Heart left ventricle (tissue), 16 donors: Measurements from ENCODE around the gene BRMS1. TPM values are rescaled to one million over a fixed set of nuclear protein-coding genes. Genes with fewer than 3 reads are reported as not detected.

Experiments
- ATAC-seq, 4 donors: fragments of 200-7000 bp; cut with Tn5 transposase; one replicate each; pipeline ENCODE4 v1.9.1; 2020 to 2022; ENCODE audit warnings: moderate library complexity in 4 of 4, mild to moderate bottlenecking in 3 of 4, moderate number of reproducible peaks in 1 of 4
- DNase-seq, 5 donors: peaks; one replicate each; pipeline ENCODE4 v3.0.0-alpha.2; 2020
- H3K27ac ChIP-seq, 12 donors: fragments of 200-600 bp; sonication (generic) in 4 of 12; one replicate each; pipeline versions ENCODE4 v1.5.0 to v1.8.0; 2016 to 2022; ENCODE audit warnings: mild to moderate bottlenecking in 2 of 12
- H3K27me3 ChIP-seq, 9 donors: fragments of 200-600 bp; sonication (generic) in 2 of 9; one replicate each; pipeline versions ENCODE4 v1.5.1 to v1.8.0; 2016 to 2022; ENCODE audit warnings: mild to moderate bottlenecking in 3 of 9
- H3K36me3 ChIP-seq, 9 donors: fragments of 200-600 bp; sonication (generic) in 2 of 9; one replicate each; pipeline versions ENCODE4 v1.5.0 to v1.8.0; 2018 to 2022; ENCODE audit warnings: mild to moderate bottlenecking in 2 of 9
- H3K4me1 ChIP-seq, 12 donors: fragments of 200-600 bp; sonication (generic) in 4 of 12; one replicate each; pipeline versions ENCODE4 v1.5.0 to v1.8.0; 2016 to 2022; ENCODE audit warnings: mild to moderate bottlenecking in 3 of 12
- H3K4me3 ChIP-seq, 12 donors: fragments of 200-600 bp; sonication (generic) in 4 of 12; one replicate each; pipeline versions ENCODE4 v1.5.0 to v1.8.0; 2017 to 2022; ENCODE audit warnings: mild to moderate bottlenecking in 9 of 12, moderate library complexity in 4 of 12
- H3K9me3 ChIP-seq, 12 donors: fragments of 200-600 bp; sonication (generic) in 4 of 12; one replicate each; pipeline versions ENCODE4 v1.5.0 to v1.8.0; 2016 to 2022; ENCODE audit warnings: mild to moderate bottlenecking in 1 of 12
- POLR2A ChIP-seq, 2 donors: fragments of 450-650 bp; IDR thresholded peaks; one replicate each; pipeline ENCODE4 v1.6.1; 2017; ENCODE audit warnings: antibody characterized with exemption in 2 of 2, mild to moderate bottlenecking in 2 of 2, moderate library complexity in 2 of 2
- WGBS, 4 donors: extraction: QIAGEN DNeasy Blood & Tissue Kit in 2 of 4; methylation state at CpG; one replicate each; pipeline versions ENCODE4 v1.1.5 to v1.1.7; 2013 to 2018; 5-methylcytosine and 5-hydroxymethylcytosine counted together
- intact Hi-C, 10 donors: fragments of 100-400 bp; cut with DNase I; formaldehyde crosslinking; loops; one replicate each; pipeline versions ENCODE4 v1.11.1 to v1.14.2; 2022
- polyA plus RNA-seq, 2 donors: library from polyadenylated mRNA; stranded (reverse); fragments of 200-250 nt; gene quantifications; one replicate each; pipeline ENCODE4 v1.2.3, GENCODE V29; 2013
- total RNA-seq, 9 donors: library from RNA; depleted of rRNA in 2 of 9; stranded (reverse); fragments of >200 nt in 2 of 9; fragmentation: NEBNext Ultra II Directional in 3 of 9; extraction: Animal tissue kit (Norgen Biotek cat#: 25700) in 3 of 9; gene quantifications; one replicate each; pipeline versions ENCODE4 v1.1.0 to v1.2.4, GENCODE V29; 2016 to 2023
- TF ChIP-seq, protein P1 (sequence below), 12 donors: fragments of 200-600 bp; sonication (generic) in 4 of 12; IDR thresholded peaks; one replicate each; pipeline versions ENCODE4 v1.5.0 to v1.8.0; 2018 to 2022; ENCODE audit warnings: antibody characterized with exemption in 12 of 12, mild to moderate bottlenecking in 5 of 12
- donor health status: ischemic (EF 13 %, LVEDD 7.1; RV severe dilation, severe dysfunction).
- donor health status: healthy with polysubstance abuse.
- donor health status: DM: no; HTN: yes; CAD: no.
- donor health status: DM: no; HTN: no; CAD: no.
- donor health status: ischemic (EF 25% LVEDD 6.9; RV normal size, moderate dysfunction).
- donor health status: ischemic (EF 25% LVEDD 5.7; RV mildly dilated, moderate dysfunction).
- donor health status: healthy.
- donor health status: DM: yes; HTN: yes; CAD: no.
- donor health status: ischemic (EF 35%, LVEDD 5.7; RV mildly dilated, moderate dysfunction).
- donor health status: nonischemic (EF 11% LVEDD 7.7; RV severe dilation, severe dysfunction).
- donor health status: DM: yes; HTN: yes; CAD: no.
- donor health status: PGD.
- donor health status: ischemic (EF 29% LVEDD 5.4; RV normal size, mild dysfunction).
- donor health status: nonischemic (EF 23%, LVEDD 6.1; RV moderate dilation, normal function).

Gene BRMS1
- total and polyA plus RNA-seq, 11 donors, result 9.7 to 77.4 (median 22.7) TPM

DNA sequence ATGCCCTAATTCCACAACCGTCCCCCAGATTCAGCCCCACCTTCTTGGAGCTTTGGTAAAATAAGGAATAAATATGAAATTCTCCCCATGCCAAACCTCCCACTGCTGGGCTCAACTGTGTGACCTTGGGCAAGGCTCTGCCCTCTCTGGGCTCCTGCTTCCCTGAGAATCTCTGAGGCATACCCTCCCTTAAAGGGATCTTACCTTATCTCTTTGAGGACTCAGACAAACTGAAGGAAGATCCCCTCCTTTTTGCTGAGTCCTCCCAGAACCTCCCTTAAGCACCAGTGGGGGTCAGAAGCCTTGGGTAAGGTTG is 30.8 kb downstream of the BRMS1 start:
- 67 to 88% (median 81%) methylated on average over 1 of the region's 1 CpG for WGBS, 4 donors
- intact Hi-C loops, result loop anchor here in 8 of 10 donors (5.0 kb wide), 3 partner anchors 33 to 363 kb away; partner anchors contain the start of genes B4GAT1 (in 3 of the 8), BRMS1 (in 3 of the 8) and RBM4B (in 1 of the 8)

DNA sequence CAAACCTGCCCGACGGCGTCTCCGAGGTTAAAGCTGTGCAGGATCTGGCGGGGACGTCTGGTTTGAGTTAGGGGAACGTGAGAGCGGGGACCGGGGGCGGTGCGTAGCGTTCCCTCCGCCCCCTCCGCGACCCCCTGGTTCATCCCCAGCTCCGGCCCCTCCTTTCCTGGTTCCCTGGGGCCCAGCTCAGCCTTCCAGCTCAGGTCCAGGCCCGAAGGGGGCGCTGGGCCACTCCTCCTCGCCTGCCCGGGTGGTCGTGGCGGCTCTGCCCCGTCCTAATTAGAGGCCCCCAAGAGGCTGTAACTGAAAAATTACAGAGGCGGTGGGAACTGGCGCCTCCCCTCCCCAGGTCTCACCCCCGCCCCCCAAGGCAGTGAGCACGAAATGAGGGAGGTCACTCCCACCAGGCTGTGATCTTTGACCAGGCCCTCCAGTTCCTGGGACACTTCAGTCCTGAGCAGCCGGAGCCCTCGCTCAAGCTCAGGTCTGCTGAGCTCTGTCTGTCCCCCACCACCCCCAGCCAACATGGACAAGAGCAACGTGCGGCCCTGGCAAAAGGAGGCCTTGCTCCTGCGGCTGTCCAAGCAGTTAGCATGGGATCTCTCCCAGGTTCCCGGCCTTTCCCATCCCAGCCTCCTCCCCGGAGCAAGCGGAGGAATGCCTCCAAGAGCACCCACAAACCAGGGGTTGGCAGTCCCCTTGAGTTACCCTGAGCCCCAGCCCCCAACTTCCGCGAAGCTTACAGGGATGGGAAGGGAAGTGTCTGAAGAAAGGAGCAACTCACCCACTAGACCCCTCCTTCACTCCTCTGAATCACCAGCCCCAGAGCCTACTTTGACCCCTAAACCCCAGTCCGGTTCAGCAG is 31.4 kb downstream of the BRMS1 start:
- Histone ChIP-seq H3K4me3 (peak overlapping the region; percentile 14 to 66 (median 62)), H3K27me3 (no peaks in the 10 kb centered on the region), H3K9me3 (no peaks in the 10 kb centered on the region), H3K4me1 (peaks cover 0 to 52% (median 31%) of the 10 kb centered on the region in 12 donors), H3K27ac (peak overlapping the region; percentile 33 to 94 (median 88)), H3K36me3 (no peaks in the 10 kb centered on the region)
- ATAC-seq, result no peak
- peak in 1 of 5 donors; percentile 76 for DNase-seq
- intact Hi-C loops, result loop anchor here in 8 of 10 donors (2.0 to 5.0 kb wide), 4 partner anchors 15 to 364 kb away; partner anchors contain the start of genes B4GAT1 (in 3 of the 8), BRMS1 (in 3 of the 8) and RBM4B (in 1 of the 8)
- 36 to 50% (median 44%) methylated on average over 17 to 38 of the region's 38 CpGs for WGBS, 4 donors
- TF ChIP-seq POLR2A (IDR thresholded peaks at IDR 0.05), result no peak
- TF ChIP-seq, protein P1, sequence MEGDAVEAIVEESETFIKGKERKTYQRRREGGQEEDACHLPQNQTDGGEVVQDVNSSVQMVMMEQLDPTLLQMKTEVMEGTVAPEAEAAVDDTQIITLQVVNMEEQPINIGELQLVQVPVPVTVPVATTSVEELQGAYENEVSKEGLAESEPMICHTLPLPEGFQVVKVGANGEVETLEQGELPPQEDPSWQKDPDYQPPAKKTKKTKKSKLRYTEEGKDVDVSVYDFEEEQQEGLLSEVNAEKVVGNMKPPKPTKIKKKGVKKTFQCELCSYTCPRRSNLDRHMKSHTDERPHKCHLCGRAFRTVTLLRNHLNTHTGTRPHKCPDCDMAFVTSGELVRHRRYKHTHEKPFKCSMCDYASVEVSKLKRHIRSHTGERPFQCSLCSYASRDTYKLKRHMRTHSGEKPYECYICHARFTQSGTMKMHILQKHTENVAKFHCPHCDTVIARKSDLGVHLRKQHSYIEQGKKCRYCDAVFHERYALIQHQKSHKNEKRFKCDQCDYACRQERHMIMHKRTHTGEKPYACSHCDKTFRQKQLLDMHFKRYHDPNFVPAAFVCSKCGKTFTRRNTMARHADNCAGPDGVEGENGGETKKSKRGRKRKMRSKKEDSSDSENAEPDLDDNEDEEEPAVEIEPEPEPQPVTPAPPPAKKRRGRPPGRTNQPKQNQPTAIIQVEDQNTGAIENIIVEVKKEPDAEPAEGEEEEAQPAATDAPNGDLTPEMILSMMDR (IDR thresholded peaks at IDR 0.05), result peak in 4 of 12 donors; percentile 13 to 35 (median 28)

More for the DNA sequence above, 30.8 kb downstream of the BRMS1 start:
- TF ChIP-seq, protein P1 (IDR thresholded peaks at IDR 0.05), result no peak
- TF ChIP-seq POLR2A (IDR thresholded peaks at IDR 0.05), result no peak
- DNase-seq, result no peak
- Histone ChIP-seq H3K36me3 (no peaks in the 10 kb centered on the region), H3K4me3 (peak overlapping the region in 10 of 12 donors; percentile 21 to 66 (median 62)), H3K27me3 (no peaks in the 10 kb centered on the region), H3K9me3 (no peaks in the 10 kb centered on the region), H3K4me1 (peaks cover 0 to 57% (median 32%) of the 10 kb centered on the region in 12 donors), H3K27ac (peak overlapping the region in 11 of 12 donors; percentile 64 to 94 (median 89))
- ATAC-seq, result no peak

DNA sequence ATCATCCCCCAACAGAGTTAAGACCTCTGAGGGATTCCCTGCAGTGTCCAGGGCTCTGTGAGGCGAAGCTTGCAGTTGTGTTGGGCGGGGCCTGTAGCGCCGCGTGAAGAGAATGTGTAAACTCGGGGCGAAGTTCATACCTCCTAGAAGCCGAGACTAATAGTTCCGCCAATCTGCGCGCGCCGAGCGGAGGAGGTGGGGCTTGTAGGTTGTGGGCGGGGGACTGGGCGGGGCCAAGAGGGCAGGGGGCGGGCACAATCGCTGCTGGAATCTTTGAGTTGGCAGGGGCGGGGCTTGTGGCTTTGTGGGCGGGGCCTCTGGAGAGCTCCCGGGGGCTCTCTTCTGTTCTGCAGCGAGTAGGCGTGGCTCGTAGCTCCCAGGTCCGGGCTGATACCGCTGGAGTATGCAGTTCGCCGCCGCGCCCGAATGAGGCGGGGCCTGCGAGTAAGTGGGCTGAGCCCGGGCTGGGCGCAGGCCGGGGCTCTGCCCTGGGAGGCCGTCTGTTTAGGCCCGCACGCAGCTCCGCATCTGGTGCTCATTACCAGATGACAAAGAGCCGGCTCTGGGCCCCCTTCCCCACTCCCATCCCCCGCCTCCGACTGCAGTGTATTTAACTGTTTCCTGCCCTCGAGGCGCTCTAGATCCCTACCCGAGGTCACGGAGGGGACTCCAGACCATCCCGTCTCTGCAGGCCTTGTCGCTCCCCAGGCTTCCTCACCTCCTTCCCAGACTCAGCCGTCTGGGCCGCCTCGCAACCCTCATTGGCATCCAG is 32.2 kb downstream of the BRMS1 start:
- Histone ChIP-seq H3K27ac (peak overlapping the region; percentile 53 to 94 (median 88)), H3K4me1 (peaks cover 0 to 44% (median 23%) of the 10 kb centered on the region in 12 donors), H3K27me3 (no peaks in the 10 kb centered on the region), H3K36me3 (no peaks in the 10 kb centered on the region), H3K4me3 (peak overlapping the region; percentile 18 to 66 (median 62)), H3K9me3 (no peaks in the 10 kb centered on the region)
- WGBS, 4 donors, result 1 to 2% (median 2%) methylated on average over 43 to 52 of the region's 52 CpGs
- ATAC-seq (peak; percentile 86 to 90 (median 90)), DNase-seq (peak; percentile 99)
- TF ChIP-seq, protein P1 (IDR thresholded peaks at IDR 0.05), result no peak
- peak in 1 of 2 donors; percentile 80 for TF ChIP-seq POLR2A (IDR thresholded peaks at IDR 0.05)
- intact Hi-C loops, result loop anchor here in 9 of 10 donors (1.0 to 5.0 kb wide), 7 partner anchors 15 to 365 kb away; partner anchors contain the start of genes B4GAT1 (in 3 of the 9), BRMS1 (in 3 of the 9) and RBM4B (in 1 of the 9)
